HEK293 (cell line): ENCODE measurements around the gene CLK2.

Experiments
- CTCF ChIA-PET: fragments of 350-600 bp; formaldehyde crosslinking; extraction: SDS; loops from one replicate; lab custom pipeline; 2021; ENCODE audit warnings: antibody characterized with exemption; lab: Yijun Ruan, JAX
- POLR2A ChIA-PET: fragments of 300-600 bp; formaldehyde crosslinking; extraction: SDS; loops from one replicate; lab custom pipeline; 2020; ENCODE audit warnings: antibody characterized with exemption, inconsistent platforms; lab: Yijun Ruan, JAX
- H3K27ac ChIP-seq: fragments of 200-500 bp; sonication (Bioruptor generic); 2 replicates; pipeline ENCODE4 v1.5.1; 2014; ENCODE audit warnings: low read depth, low read length, control low read depth, inconsistent platforms; ENCODE audit errors: extremely low read depth
- H3K36me3 ChIP-seq, 2 experiments: fragments of 200-500 bp in 1 of 2; sonication (Bioruptor generic) in 1 of 2; 1 replicate in 1 of 2; 2 replicates in 1 of 2; pipeline ENCODE4 v1.5.1; 2014 to 2017; ENCODE audit warnings: inconsistent platforms in 2 of 2, low read length in 2 of 2; ENCODE audit not compliant: control insufficient read depth in 2 of 2, insufficient read depth in 1 of 2
- H3K4me1 ChIP-seq: fragments of 200-500 bp; sonication (Bioruptor generic); 2 replicates; pipeline ENCODE4 v1.5.1; 2014; ENCODE audit warnings: mild to moderate bottlenecking, low read length, inconsistent platforms; ENCODE audit not compliant: control insufficient read depth, insufficient read depth
- H3K4me3 ChIP-seq: 2 replicates; pipeline ENCODE4 v1.5.1; 2011; ENCODE audit warnings: low read depth, mild to moderate bottlenecking, control low read depth, low read length, moderate library complexity
- H3K9me3 ChIP-seq: fragments of 200-500 bp; sonication (Bioruptor generic); 2 replicates; pipeline ENCODE4 v1.5.1; 2014; ENCODE audit warnings: low read depth, low read length, inconsistent platforms; ENCODE audit not compliant: control insufficient read depth, insufficient read depth
- EGR2 ChIP-seq: fragments of 450-650 bp; formaldehyde crosslinking; IDR thresholded peaks from 2 replicates; pipeline ENCODE4 v1.5.1; 2016; ENCODE audit warnings: low read depth, missing biosample characterization, missing genetic modification characterization
- GFI1B ChIP-seq: fragments of 450-650 bp; formaldehyde crosslinking; IDR thresholded peaks from 2 replicates; pipeline ENCODE4 v1.5.1; 2016; ENCODE audit warnings: missing biosample characterization, missing genetic modification characterization
- IKZF3 ChIP-seq: fragments of 450-650 bp; IDR thresholded peaks from 2 replicates; pipeline ENCODE4 v1.5.0; 2018; ENCODE audit warnings: missing biosample characterization, mild to moderate bottlenecking, missing genetic modification characterization, moderate library complexity
- KLF1 ChIP-seq: fragments of 450-650 bp; formaldehyde crosslinking; IDR thresholded peaks from 2 replicates; pipeline ENCODE4 v1.5.1; 2016; ENCODE audit warnings: missing biosample characterization, missing genetic modification characterization
- SALL2 ChIP-seq: fragments of 450-650 bp; formaldehyde crosslinking; IDR thresholded peaks from 2 replicates; pipeline ENCODE4 v1.5.0; 2017; ENCODE audit warnings: missing biosample characterization, mild to moderate bottlenecking, missing genetic modification characterization, borderline replicate concordance
- ZFHX2 ChIP-seq: fragments of 450-650 bp; formaldehyde crosslinking; conservative IDR thresholded peaks from 2 replicates; pipeline ENCODE4 v1.5.1; 2016; ENCODE audit warnings: missing biosample characterization, missing genetic modification characterization
- ZNF132 ChIP-seq: fragments of 450-650 bp; formaldehyde crosslinking; IDR thresholded peaks from 2 replicates; pipeline ENCODE4 v1.5.1; 2017; ENCODE audit warnings: missing biosample characterization, missing genetic modification characterization, borderline replicate concordance
- ZNF544 ChIP-seq: fragments of 450-650 bp; formaldehyde crosslinking; IDR thresholded peaks from 2 replicates; pipeline ENCODE4 v1.5.0; 2017; ENCODE audit warnings: missing biosample characterization, missing genetic modification characterization
- ZNF600 ChIP-seq: fragments of 450-650 bp; formaldehyde crosslinking; IDR thresholded peaks from 2 replicates; pipeline ENCODE4 v1.5.1; 2016; ENCODE audit warnings: missing biosample characterization, missing genetic modification characterization
- ZNF623 ChIP-seq: fragments of 450-650 bp; formaldehyde crosslinking; IDR thresholded peaks from 2 replicates; pipeline ENCODE4 v1.5.1; 2016; ENCODE audit warnings: missing biosample characterization, missing genetic modification characterization
- ZNF776 ChIP-seq: fragments of 450-650 bp; formaldehyde crosslinking; IDR thresholded peaks from 2 replicates; pipeline ENCODE4 v1.5.0; 2017; ENCODE audit warnings: missing biosample characterization, missing genetic modification characterization, borderline replicate concordance
- ZNF791 ChIP-seq: fragments of 450-650 bp; formaldehyde crosslinking; IDR thresholded peaks from 2 replicates; pipeline ENCODE4 v1.5.1; 2016; ENCODE audit warnings: missing biosample characterization, missing genetic modification characterization
- ZNF830 ChIP-seq: fragments of 450-650 bp; IDR thresholded peaks from 2 replicates; pipeline ENCODE4 v1.5.0; 2018; ENCODE audit warnings: missing biosample characterization, missing genetic modification characterization, low read depth, mild to moderate bottlenecking, moderate library complexity

The CLK2 gene

GRCh38 chr1:155320252-155320651 lies 46.9 kb upstream of the CLK2 start:
- CTCF ChIA-PET: interaction anchor here (0.6 to 0.7 kb wide), 2 partner anchors 70 to 151 kb away, joined by 3 read pairs; no protein-coding TSS in a partner anchor
- TF ChIP-seq IKZF3 (tag by site-specific recombination): 0 out of 2 replicates have a peak, but pooled peaks have one; percentile 3
- no peak for TF ChIP-seq ZNF544 (tag by site-specific recombination)
- POLR2A ChIA-PET: interaction anchor here (1.6 kb wide), 1 partner anchor 10 kb away, joined by 3 read pairs; no protein-coding TSS in a partner anchor
- peaks cover 17 to 53% of the 10 kb centered on the region in 2 experiments; a peak in 2 of 3 replicates for H3K36me3 ChIP-seq
- no peak overlapping the region for H3K4me3 ChIP-seq
- H3K4me1 ChIP-seq: no peaks in the 10 kb centered on the region
- 0 out of 2 replicates have a peak overlapping the region, but pooled peaks have one; percentile 13 for H3K27ac ChIP-seq
- no peaks in the 10 kb centered on the region for H3K9me3 ChIP-seq

DNA sequence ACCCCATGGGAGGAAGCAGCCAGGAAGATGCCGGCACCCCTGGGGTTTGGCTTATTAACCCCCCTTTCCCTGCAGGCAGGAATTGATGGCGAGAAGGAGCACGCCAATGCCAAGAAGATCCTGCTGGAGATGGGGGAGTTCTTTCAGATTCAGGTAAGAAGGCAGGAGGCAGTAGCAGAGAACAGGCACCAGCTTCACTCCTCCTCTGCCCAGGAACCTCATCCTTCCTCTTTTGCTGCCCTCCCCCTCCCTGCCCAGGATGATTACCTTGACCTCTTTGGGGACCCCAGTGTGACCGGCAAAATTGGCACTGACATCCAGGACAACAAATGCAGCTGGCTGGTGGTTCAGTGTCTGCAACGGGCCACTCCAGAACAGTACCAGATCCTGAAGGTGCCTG lies 46.2 kb upstream of the CLK2 start:
- POLR2A ChIA-PET: interaction anchor here (1.6 kb wide), 1 partner anchor 10 kb away, joined by 3 read pairs; no protein-coding TSS in a partner anchor
- Histone ChIP-seq H3K27ac (0 out of 2 replicates have a peak overlapping the region, but pooled peaks have one; percentile 13), H3K9me3 (no peaks in the 10 kb centered on the region), H3K4me3 (no peak overlapping the region), H3K4me1 (no peaks in the 10 kb centered on the region), H3K36me3 (peaks cover 24 to 59% of the 10 kb centered on the region in 2 experiments)
- TF ChIP-seq ZFHX2: no peak
- no peak for TF ChIP-seq ZNF623 (tag by site-specific recombination)
- peak; percentile 36; the same call in 1 of the 2 replicates for TF ChIP-seq ZNF600 (tag by site-specific recombination)
- CTCF ChIA-PET: interaction anchor here (0.7 kb wide), 1 partner anchor 69 kb away, joined by 3 read pairs; no protein-coding TSS in a partner anchor

GRCh38 chr1:155318082-155318481 lies 44.8 kb upstream of the CLK2 start:
- Histone ChIP-seq H3K36me3 (peaks cover 34 to 72% of the 10 kb centered on the region in 2 experiments), H3K9me3 (no peaks in the 10 kb centered on the region), H3K4me1 (no peaks in the 10 kb centered on the region), H3K4me3 (no peak overlapping the region), H3K27ac (no peak overlapping the region)
- ChIA-PET CTCF (interaction anchor here (0.8 to 3.7 kb wide), 2 partner anchors 20 to 67 kb away, joined by 4 to 23 read pairs; no protein-coding TSS in a partner anchor), POLR2A (interaction anchor here (0.6 to 1.7 kb wide), 3 partner anchors 45 to 194 kb away, joined by 3 to 4 read pairs (median 4); partner anchors contain the start of genes CLK2 and SCAMP3)
- TF ChIP-seq ZNF132 (tag by site-specific recombination) (no peak), SALL2 (tag by site-specific recombination) (no peak), ZNF830 (tag by site-specific recombination) (no peak), ZNF544 (tag by site-specific recombination) (no peak)
- TF ChIP-seq, all 188 proteins: peak for 0

DNA sequence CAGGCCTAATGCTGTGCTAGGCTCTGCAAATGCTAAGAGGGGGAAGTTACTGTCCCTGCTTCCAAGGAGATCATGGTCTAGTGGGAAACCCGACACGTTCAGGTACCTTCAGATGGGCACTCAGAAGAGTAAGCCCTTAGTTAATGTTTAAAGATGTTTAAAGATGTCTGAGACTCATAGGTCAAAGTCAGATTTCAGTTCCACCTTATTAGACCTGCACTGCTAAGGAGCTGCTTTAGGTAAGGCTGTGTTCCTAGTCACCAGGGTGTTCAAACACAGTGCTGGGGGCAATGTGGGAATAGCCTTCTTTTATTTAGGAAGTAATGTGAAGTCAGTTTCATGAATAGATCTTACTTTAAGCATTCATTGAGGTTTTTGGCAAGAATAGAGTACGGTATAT lies 43.6 kb upstream of the CLK2 start:
- POLR2A ChIA-PET: interaction anchor here (0.7 to 1.7 kb wide), 5 partner anchors 44 to 72 kb away, joined by 3 to 4 read pairs (median 4); partner anchors contain the start of genes CLK2 and SCAMP3
- no peak overlapping the region for H3K4me3 ChIP-seq
- CTCF ChIA-PET: interaction anchor here (1.0 to 3.7 kb wide), 2 partner anchors 9 to 66 kb away, joined by 3 to 23 read pairs; no protein-coding TSS in a partner anchor
- peaks cover 34 to 83% of the 10 kb centered on the region in 2 experiments for H3K36me3 ChIP-seq
- H3K4me1 ChIP-seq: no peaks in the 10 kb centered on the region
- TF ChIP-seq ZNF791 (tag by site-specific recombination) (no peak), KLF1 (tag by site-specific recombination) (no peak), ZNF776 (no peak)
- no peaks in the 10 kb centered on the region for H3K9me3 ChIP-seq
- no peak overlapping the region for H3K27ac ChIP-seq

GRCh38 chr1:155313261-155313660 lies 40.0 kb upstream of the CLK2 start:
- peaks cover 5% of the 10 kb centered on the region; the same call in 1 of the 2 replicates for H3K4me1 ChIP-seq
- H3K4me3 ChIP-seq: no peak overlapping the region
- CTCF ChIA-PET: interaction anchor here (0.7 kb wide), 1 partner anchor 36 kb away, joined by 3 read pairs; no protein-coding TSS in a partner anchor
- H3K27ac ChIP-seq: no peak overlapping the region
- no peak for TF ChIP-seq GFI1B
- no peak for TF ChIP-seq EGR2 (tag by site-specific recombination)
- TF ChIP-seq, all 188 proteins: peak for 0
- no peaks in the 10 kb centered on the region for H3K9me3 ChIP-seq
- POLR2A ChIA-PET: interaction anchor here (0.9 to 1.2 kb wide), 2 partner anchors 8 to 10 kb away, joined by 3 read pairs; no protein-coding TSS in a partner anchor
- H3K36me3 ChIP-seq: peaks cover 47 to 70% of the 10 kb centered on the region in 2 experiments
